HepG2 (cell line): ENCODE data around the gene ZSCAN23. TPM values are rescaled to one million over a fixed set of nuclear protein-coding genes. Genes with fewer than 3 reads are reported as not detected.

Experiments used
- AHDC1 ChIP-seq: sonication (generic); formaldehyde crosslinking; IDR thresholded peaks from 2 replicates; pipeline ENCODE4 v1.5.1; 2020; ENCODE audit warnings: mild to moderate bottlenecking, missing genetic modification reagents, borderline replicate concordance
- ARHGAP35 ChIP-seq: sonication (generic); formaldehyde crosslinking; IDR thresholded peaks from 2 replicates; pipeline ENCODE4 v1.9.0; 2022; ENCODE audit warnings: mild to moderate bottlenecking, inconsistent platforms, moderate library complexity, missing genetic modification reagents, borderline replicate concordance
- BORCS8-MEF2B ChIP-seq: sonication (generic); formaldehyde crosslinking; IDR thresholded peaks from 2 replicates; pipeline ENCODE4 v1.8.0; 2022; ENCODE audit warnings: mild to moderate bottlenecking, missing genetic modification reagents
- MBNL3 ChIP-seq: fragments of 250-450 bp; sonication (Bioruptor Pico); conservative IDR thresholded peaks from 2 replicates; pipeline ENCODE4 v1.8.0; 2022; ENCODE audit warnings: mild to moderate bottlenecking, inconsistent platforms
- MEF2D ChIP-seq: sonication (generic); formaldehyde crosslinking; IDR thresholded peaks from 2 replicates; pipeline ENCODE4 v1.5.1; 2020; ENCODE audit warnings: mild to moderate bottlenecking, missing genetic modification reagents
- MTERF4 ChIP-seq: sonication (generic); formaldehyde crosslinking; IDR thresholded peaks from 2 replicates; pipeline ENCODE4 v1.8.0; 2023; ENCODE audit warnings: mild to moderate bottlenecking, missing genetic modification reagents
- NFRKB ChIP-seq: fragments of 450-650 bp; IDR thresholded peaks from 2 replicates; pipeline ENCODE4 v1.6.1; 2017
- NFYB ChIP-seq: sonication (generic); formaldehyde crosslinking; IDR thresholded peaks from 2 replicates; pipeline ENCODE4 v1.4.0; 2020; ENCODE audit warnings: missing genetic modification reagents
- NR1H2 ChIP-seq: sonication (generic); formaldehyde crosslinking; IDR thresholded peaks from 2 replicates; pipeline ENCODE4 v1.8.1; 2022; ENCODE audit warnings: low read depth, missing genetic modification reagents, borderline replicate concordance
- PHB2 ChIP-seq: fragments of 450-650 bp; IDR thresholded peaks from 2 replicates; pipeline ENCODE4 v1.6.1; 2018; ENCODE audit not compliant: partially characterized antibody
- ZNF124 ChIP-seq: sonication (generic); formaldehyde crosslinking; IDR thresholded peaks from 2 replicates; pipeline ENCODE4 v1.4.0; 2020; ENCODE audit warnings: missing genetic modification reagents
- ZNF333 ChIP-seq: sonication (generic); formaldehyde crosslinking; IDR thresholded peaks from 2 replicates; pipeline ENCODE4 v1.4.0; 2020; ENCODE audit warnings: mild to moderate bottlenecking, missing genetic modification reagents, borderline replicate concordance
- ZNF414 ChIP-seq: sonication (generic); formaldehyde crosslinking; IDR thresholded peaks from 2 replicates; pipeline ENCODE4 v1.5.0; 2020; ENCODE audit warnings: missing genetic modification reagents
- ZNF563 ChIP-seq: sonication (generic); formaldehyde crosslinking; IDR thresholded peaks from 2 replicates; pipeline ENCODE4 v1.8.0; 2022; ENCODE audit warnings: mild to moderate bottlenecking, moderate library complexity, missing genetic modification reagents
- polyA plus RNA-seq, 8 experiments: library from polyadenylated mRNA; depleted of rRNA in 3 of 8; stranded (reverse) in 7 of 8; unstranded in 1 of 8; fragments of >200 nt; fragmentation: Illumina TruSeq in 4 of 8; extraction: Trizol in 4 of 8; gene quantifications; 2 replicates each; pipeline versions ENCODE4 v1.2.1 to v1.2.3, GENCODE V29; 2011 to 2016; ENCODE audit warnings: low read depth in 4 of 8, missing spikeins in 1 of 8, mixed read lengths in 1 of 8; ENCODE audit not compliant: insufficient read depth in 1 of 8
- total RNA-seq, 5 experiments: library from RNA; depleted of rRNA; stranded (reverse); fragments of >200 nt; fragmentation: Illumina TruSeq; extraction: Trizol; gene quantifications; 2 replicates each; pipeline ENCODE4 v1.2.3, GENCODE V29; 2016; ENCODE audit warnings: low read depth in 1 of 5
- TF ChIP-seq, protein P1 (sequence below): sonication (generic); formaldehyde crosslinking; IDR thresholded peaks from 2 replicates; pipeline ENCODE4 v1.8.0; 2022; ENCODE audit warnings: missing genetic modification reagents, mild to moderate bottlenecking, moderate library complexity, borderline replicate concordance
- TF ChIP-seq, protein P2 (sequence below): sonication (generic); formaldehyde crosslinking; IDR thresholded peaks from 2 replicates; pipeline ENCODE4 v1.8.0; 2022; ENCODE audit warnings: mild to moderate bottlenecking, missing genetic modification reagents, moderate library complexity
- TF ChIP-seq, protein P3 (sequence below): sonication (generic); formaldehyde crosslinking; IDR thresholded peaks from 2 replicates; pipeline ENCODE4 v1.5.0; 2020; ENCODE audit warnings: mild to moderate bottlenecking, low read depth, missing genetic modification reagents, borderline replicate concordance

The ZSCAN23 gene
- total and polyA plus RNA-seq, 2 of the 13 experiments (the other 11 are each of a cell fraction or from before 2014, with no cell fraction given), result 0.29 to 1.2 TPM

- TF ChIP-seq ZNF333 (CRISPR knock-in tag) (peak; percentile 99; the same call in 1 of the 2 replicates), NR1H2 (no peak), MEF2D (CRISPR knock-in tag) (0 out of 2 replicates have a peak, but pooled peaks have one; percentile 69), NFYB (CRISPR knock-in tag) (peak; percentile 36; the same call in 1 of the 2 replicates), ARHGAP35 (CRISPR knock-in tag) (0 out of 2 replicates have a peak, but pooled peaks have one; percentile 27), MTERF4 (CRISPR knock-in tag) (peak; percentile 63; the same call in 1 of the 2 replicates), MBNL3 (no peak; the same call in 1 of the 2 replicates), ZNF414 (CRISPR knock-in tag) (peak; percentile 98), NFRKB (no peak), ZNF124 (peak; percentile 82), BORCS8-MEF2B (CRISPR knock-in tag) (peak; percentile 98), PHB2 (no peak), ZNF563 (CRISPR knock-in tag) (peak; percentile 85; the same call in 1 of the 2 replicates), AHDC1 (CRISPR knock-in tag) (no peak; the same call in 1 of the 2 replicates)
- TF ChIP-seq, protein P1, sequence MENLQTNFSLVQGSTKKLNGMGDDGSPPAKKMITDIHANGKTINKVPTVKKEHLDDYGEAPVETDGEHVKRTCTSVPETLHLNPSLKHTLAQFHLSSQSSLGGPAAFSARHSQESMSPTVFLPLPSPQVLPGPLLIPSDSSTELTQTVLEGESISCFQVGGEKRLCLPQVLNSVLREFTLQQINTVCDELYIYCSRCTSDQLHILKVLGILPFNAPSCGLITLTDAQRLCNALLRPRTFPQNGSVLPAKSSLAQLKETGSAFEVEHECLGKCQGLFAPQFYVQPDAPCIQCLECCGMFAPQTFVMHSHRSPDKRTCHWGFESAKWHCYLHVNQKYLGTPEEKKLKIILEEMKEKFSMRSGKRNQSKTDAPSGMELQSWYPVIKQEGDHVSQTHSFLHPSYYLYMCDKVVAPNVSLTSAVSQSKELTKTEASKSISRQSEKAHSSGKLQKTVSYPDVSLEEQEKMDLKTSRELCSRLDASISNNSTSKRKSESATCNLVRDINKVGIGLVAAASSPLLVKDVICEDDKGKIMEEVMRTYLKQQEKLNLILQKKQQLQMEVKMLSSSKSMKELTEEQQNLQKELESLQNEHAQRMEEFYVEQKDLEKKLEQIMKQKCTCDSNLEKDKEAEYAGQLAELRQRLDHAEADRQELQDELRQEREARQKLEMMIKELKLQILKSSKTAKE (CRISPR knock-in tag), result no peak
- TF ChIP-seq, protein P2, sequence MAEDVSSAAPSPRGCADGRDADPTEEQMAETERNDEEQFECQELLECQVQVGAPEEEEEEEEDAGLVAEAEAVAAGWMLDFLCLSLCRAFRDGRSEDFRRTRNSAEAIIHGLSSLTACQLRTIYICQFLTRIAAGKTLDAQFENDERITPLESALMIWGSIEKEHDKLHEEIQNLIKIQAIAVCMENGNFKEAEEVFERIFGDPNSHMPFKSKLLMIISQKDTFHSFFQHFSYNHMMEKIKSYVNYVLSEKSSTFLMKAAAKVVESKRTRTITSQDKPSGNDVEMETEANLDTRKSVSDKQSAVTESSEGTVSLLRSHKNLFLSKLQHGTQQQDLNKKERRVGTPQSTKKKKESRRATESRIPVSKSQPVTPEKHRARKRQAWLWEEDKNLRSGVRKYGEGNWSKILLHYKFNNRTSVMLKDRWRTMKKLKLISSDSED (CRISPR knock-in tag), result no peak
- TF ChIP-seq, protein P3, sequence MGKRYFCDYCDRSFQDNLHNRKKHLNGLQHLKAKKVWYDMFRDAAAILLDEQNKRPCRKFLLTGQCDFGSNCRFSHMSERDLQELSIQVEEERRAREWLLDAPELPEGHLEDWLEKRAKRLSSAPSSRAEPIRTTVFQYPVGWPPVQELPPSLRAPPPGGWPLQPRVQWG, result no peak; the same call in 1 of the 2 replicates
Measured at GRCh38 chr6:28399350-28400121, 43.8 kb downstream of the ZSCAN23 start, which contains the start of gene ZSCAN12 (continued).
